CD14-positive monocyte (primary cell): Measurements from ENCODE around the gene STK33. TPM values are rescaled to one million over a fixed set of nuclear protein-coding genes. Genes with fewer than 3 reads are reported as not detected.

ENCODE experiments used
- DNase-seq, 3 donors: peaks; one replicate each; pipeline ENCODE4 v3.0.0-alpha.2; 2011 to 2022
- H2AFZ ChIP-seq: 2 replicates; pipeline ENCODE4 v1.6.0; 2012; ENCODE audit warnings: mild to moderate bottlenecking, low read depth, low read length, inconsistent platforms; ENCODE audit not compliant: insufficient read depth, poor library complexity, severe bottlenecking
- H3K27ac ChIP-seq, 2 donors: 1 replicate in 1 of 2; 2 replicates in 1 of 2; pipeline ENCODE4 v1.5.1; 2012 to 2013; ENCODE audit warnings: low read length in 2 of 2, control low read depth in 1 of 2, inconsistent platforms in 1 of 2, low read depth in 1 of 2, mild to moderate bottlenecking in 1 of 2
- H3K27me3 ChIP-seq, 2 donors: one replicate each; pipeline versions ENCODE4 v1.6.0 to v1.6.1; 2011 to 2013; ENCODE audit warnings: low read length in 2 of 2; ENCODE audit not compliant: control insufficient read depth in 2 of 2, insufficient read depth in 2 of 2
- H3K36me3 ChIP-seq, 2 donors: replicated peaks in 1 of 2; 1 replicate in 1 of 2; 2 replicates in 1 of 2; pipeline versions ENCODE4 v1.5.1 to v1.6.1; 2012 to 2013; ENCODE audit warnings: low read length in 2 of 2, control low read depth in 1 of 2, inconsistent platforms in 1 of 2, mild to moderate bottlenecking in 1 of 2; ENCODE audit not compliant: insufficient read depth in 2 of 2, control insufficient read depth in 1 of 2
- H3K4me1 ChIP-seq, 2 donors: 1 replicate in 1 of 2; 2 replicates in 1 of 2; pipeline versions ENCODE4 v1.5.1 to v1.6.1; 2012 to 2013; ENCODE audit warnings: low read length in 2 of 2, control low read depth in 1 of 2, inconsistent platforms in 1 of 2, mild to moderate bottlenecking in 1 of 2, moderate library complexity in 1 of 2; ENCODE audit not compliant: insufficient read depth in 2 of 2, control insufficient read depth in 1 of 2
- H3K4me2 ChIP-seq: replicated peaks from 2 replicates; pipeline ENCODE3; 2012; ENCODE audit warnings: low read length, moderate library complexity, mild to moderate bottlenecking; ENCODE audit not compliant: poor library complexity, severe bottlenecking; ENCODE audit errors: extremely low read depth
- H3K4me3 ChIP-seq, 3 experiments: fragments of 200-600 bp in 1 of 3; sonication (generic) in 1 of 3; replicated peaks in 1 of 3; 1 replicate in 2 of 3; 2 replicates in 1 of 3; pipeline ENCODE4 v1.5.1; 2011 to 2013; ENCODE audit warnings: low read length in 3 of 3, mild to moderate bottlenecking in 3 of 3, control low read depth in 2 of 3, low read depth in 2 of 3, inconsistent platforms in 1 of 3, moderate library complexity in 1 of 3
- H3K79me2 ChIP-seq: 2 replicates; pipeline ENCODE4 v1.6.0; 2012; ENCODE audit warnings: mild to moderate bottlenecking, control low read depth, inconsistent platforms, low read length, moderate library complexity; ENCODE audit not compliant: insufficient read depth
- H3K9ac ChIP-seq: 2 replicates; pipeline ENCODE4 v1.6.0; 2017; ENCODE audit warnings: low read length, mild to moderate bottlenecking; ENCODE audit not compliant: insufficient read depth, poor library complexity, severe bottlenecking
- H3K9me3 ChIP-seq, 2 donors: replicated peaks in 1 of 2; 1 replicate in 1 of 2; 2 replicates in 1 of 2; pipeline versions ENCODE4 v1.5.1 to v1.6.1; 2012 to 2013; ENCODE audit warnings: low read length in 2 of 2, control low read depth in 1 of 2; ENCODE audit not compliant: control insufficient read depth in 1 of 2, insufficient read depth in 1 of 2
- H4K20me1 ChIP-seq: 2 replicates; pipeline ENCODE4 v1.6.0; 2012; ENCODE audit warnings: mild to moderate bottlenecking, low read length, control low read depth, moderate library complexity; ENCODE audit not compliant: insufficient read depth
- H3K27ac Mint-ChIP-seq, 7 donors: one replicate each; pipeline ENCODE4 v1.8.0; 2020; ENCODE audit warnings: mild to moderate bottlenecking in 7 of 7, mixed read lengths in 7 of 7, moderate library complexity in 6 of 7, inconsistent platforms in 2 of 7
- H3K27me3 Mint-ChIP-seq, 3 donors: one replicate each; pipeline ENCODE4 v1.8.0; 2021 to 2022; ENCODE audit warnings: low read depth in 3 of 3, mild to moderate bottlenecking in 3 of 3, mixed read lengths in 3 of 3, moderate library complexity in 3 of 3, inconsistent platforms in 1 of 3
- H3K36me3 Mint-ChIP-seq, 2 donors: one replicate each; pipeline ENCODE4 v1.8.0; 2020; ENCODE audit warnings: mixed read lengths in 2 of 2, inconsistent platforms in 1 of 2, mild to moderate bottlenecking in 1 of 2
- H3K4me1 Mint-ChIP-seq: one replicate; pipeline ENCODE4 v1.8.0; 2020; ENCODE audit warnings: mild to moderate bottlenecking, mixed read lengths
- H3K4me3 Mint-ChIP-seq, 2 donors: one replicate each; pipeline ENCODE4 v1.8.0; 2020; ENCODE audit warnings: mild to moderate bottlenecking in 2 of 2, mixed read lengths in 2 of 2, moderate library complexity in 1 of 2
- H3K9me3 Mint-ChIP-seq, 7 donors: one replicate each; pipeline ENCODE4 v1.8.0; 2020 to 2022; ENCODE audit warnings: mixed read lengths in 7 of 7, mild to moderate bottlenecking in 6 of 7, moderate library complexity in 6 of 7, inconsistent platforms in 2 of 7
- WGBS: methylation state at CpG from one replicate; pipeline ENCODE4 v1.1.5; 2013; ENCODE audit warnings: missing lambda C conversion rate; ENCODE audit not compliant: insufficient coverage; 5-methylcytosine and 5-hydroxymethylcytosine counted together
- intact Hi-C, 2 donors: fragments of 100-400 bp; cut with micrococcal nuclease; formaldehyde crosslinking; loops; one replicate each; pipeline versions ENCODE4 v1.15.0 to v1.15.1; 2023
- polyA plus RNA-seq, 3 donors: library from polyadenylated mRNA; depleted of rRNA in 1 of 3; unstranded in 2 of 3; stranded (reverse) in 1 of 3; fragments of 300-500 nt in 2 of 3; fragments of >200 nt in 1 of 3; fragmentation: Illumina TruSeq in 2 of 3; gene quantifications; 1 replicate in 2 of 3; 2 replicates in 1 of 3; pipeline ENCODE4 v1.2.3, GENCODE V29; 2012 to 2021
- TF ChIP-seq, protein P1 (sequence below): fragments of 200-600 bp; IDR thresholded peaks from one replicate; pipeline ENCODE4 v1.8.0; 2022; ENCODE audit warnings: antibody characterized with exemption, mild to moderate bottlenecking

Gene STK33
- polyA plus RNA-seq, 3 donors, result not detected

DNA sequence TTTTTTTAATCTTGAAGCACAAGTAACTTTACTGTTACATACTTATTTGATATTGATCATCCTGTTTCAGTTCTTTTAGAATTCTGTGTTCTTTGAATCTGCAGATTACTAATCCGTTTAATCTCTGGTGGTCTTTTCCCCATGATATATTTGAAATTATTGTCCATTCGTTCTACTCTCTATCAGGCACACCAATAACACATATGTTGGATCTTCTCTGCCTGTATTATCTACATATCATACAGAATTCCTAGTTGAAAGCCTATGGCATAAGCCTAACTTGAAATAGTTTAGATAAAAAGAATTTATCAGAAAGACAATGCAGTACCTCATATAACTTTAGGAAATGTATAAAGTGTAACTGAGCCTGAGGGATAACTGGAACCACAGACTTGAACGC, 32.6 kb downstream of the STK33 start:
- peaks cover 5 to 12% (median 5%) of the 10 kb centered on the region in 7 donors for H3K9me3 Mint-ChIP-seq
- Histone ChIP-seq H3K36me3 (no peaks in the 10 kb centered on the region), H3K79me2 (no peaks in the 10 kb centered on the region), H3K4me3 (no peak overlapping the region), H3K9ac (no peak overlapping the region), H3K4me1 (no peaks in the 10 kb centered on the region), H2AFZ (no peak overlapping the region), H3K27ac (no peak overlapping the region), H3K4me2 (no peak overlapping the region), H3K27me3 (peaks cover 0 to 3% of the 10 kb centered on the region in 2 donors), H4K20me1 (no peaks in the 10 kb centered on the region), H3K9me3 (peaks cover 0 to 3% of the 10 kb centered on the region in 2 donors)
- TF ChIP-seq, protein P1, sequence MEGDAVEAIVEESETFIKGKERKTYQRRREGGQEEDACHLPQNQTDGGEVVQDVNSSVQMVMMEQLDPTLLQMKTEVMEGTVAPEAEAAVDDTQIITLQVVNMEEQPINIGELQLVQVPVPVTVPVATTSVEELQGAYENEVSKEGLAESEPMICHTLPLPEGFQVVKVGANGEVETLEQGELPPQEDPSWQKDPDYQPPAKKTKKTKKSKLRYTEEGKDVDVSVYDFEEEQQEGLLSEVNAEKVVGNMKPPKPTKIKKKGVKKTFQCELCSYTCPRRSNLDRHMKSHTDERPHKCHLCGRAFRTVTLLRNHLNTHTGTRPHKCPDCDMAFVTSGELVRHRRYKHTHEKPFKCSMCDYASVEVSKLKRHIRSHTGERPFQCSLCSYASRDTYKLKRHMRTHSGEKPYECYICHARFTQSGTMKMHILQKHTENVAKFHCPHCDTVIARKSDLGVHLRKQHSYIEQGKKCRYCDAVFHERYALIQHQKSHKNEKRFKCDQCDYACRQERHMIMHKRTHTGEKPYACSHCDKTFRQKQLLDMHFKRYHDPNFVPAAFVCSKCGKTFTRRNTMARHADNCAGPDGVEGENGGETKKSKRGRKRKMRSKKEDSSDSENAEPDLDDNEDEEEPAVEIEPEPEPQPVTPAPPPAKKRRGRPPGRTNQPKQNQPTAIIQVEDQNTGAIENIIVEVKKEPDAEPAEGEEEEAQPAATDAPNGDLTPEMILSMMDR, result no peak
- DNase-seq, result no peak
- H3K27me3 Mint-ChIP-seq, result no peaks in the 10 kb centered on the region
- H3K27ac Mint-ChIP-seq, result no peak overlapping the region
- no peaks in the 10 kb centered on the region for H3K4me1 Mint-ChIP-seq
- no peak overlapping the region for H3K4me3 Mint-ChIP-seq
- intact Hi-C loops, result loop anchor here in 1 of 2 donors (10.0 kb wide), 1 partner anchor 237 kb away; no protein-coding TSS in a partner anchor
- WGBS, result 60% methylated on average over 1 of the region's 3 CpGs
- no peaks in the 10 kb centered on the region for H3K36me3 Mint-ChIP-seq

GRCh38 chr11:8558436-8558835, 35.6 kb downstream of the STK33 start:
- 100% methylated on average over 2 of the region's 4 CpGs for WGBS
- no peak for DNase-seq
- no peaks in the 10 kb centered on the region for H3K27me3 ChIP-seq
- no peaks in the 10 kb centered on the region for H3K79me2 ChIP-seq
- H3K27me3 Mint-ChIP-seq, result no peaks in the 10 kb centered on the region
- H3K4me3 Mint-ChIP-seq, result no peak overlapping the region
- no peak overlapping the region for H3K27ac ChIP-seq
- TF ChIP-seq, protein P1, result no peak
- H3K9me3 Mint-ChIP-seq, result peaks cover 5 to 12% (median 5%) of the 10 kb centered on the region in 7 donors
- no peaks in the 10 kb centered on the region for H3K36me3 Mint-ChIP-seq
- H3K4me1 ChIP-seq, result no peaks in the 10 kb centered on the region
- peaks cover 0 to 3% of the 10 kb centered on the region in 2 donors for H3K9me3 ChIP-seq
- H2AFZ ChIP-seq, result no peak overlapping the region
- no peak overlapping the region for H3K27ac Mint-ChIP-seq
- H3K4me2 ChIP-seq, result no peak overlapping the region
- H3K4me1 Mint-ChIP-seq, result no peaks in the 10 kb centered on the region
- intact Hi-C loops, result no loop called here
- H4K20me1 ChIP-seq, result no peaks in the 10 kb centered on the region
- H3K4me3 ChIP-seq, result no peak overlapping the region
- H3K9ac ChIP-seq, result no peak overlapping the region
- no peaks in the 10 kb centered on the region for H3K36me3 ChIP-seq
